Measurements from ENCODE around the gene WEE2. TPM values are rescaled to one million over a fixed set of nuclear protein-coding genes. Genes with fewer than 3 reads are reported as not detected.
A peak's percentile ranks its signal among the peaks of the same experiment; 100 is the strongest.

The WEE2 gene
- total RNA-seq, 3 donors from 2014 or later: not detected

GRCh38 chr7:141674171-141674671, 33.9 kb upstream of the WEE2 start:
- no peaks in the 10 kb centered on the region for H3K27me3 ChIP-seq
- H3K4me1 ChIP-seq: no peaks in the 10 kb centered on the region
- TF ChIP-seq POLR2A (IDR thresholded peaks at IDR 0.05) (no peak), POLR2AphosphoS5 (IDR thresholded peaks at IDR 0.05) (no peak), CTCF (IDR thresholded peaks at IDR 0.05) (no peak)
- no peak overlapping the region for H3K4me3 ChIP-seq
- no peak for DNase-seq (ENCODE audit: low spot score in 2 of 2)
- peak overlapping the region; percentile 80 to 87 for H3K27ac ChIP-seq
- intact Hi-C loops (cut with DNase I; ENCODE audit: low total_unique reads): no loop called here
- no peaks in the 10 kb centered on the region for H3K9me3 ChIP-seq
- no peaks in the 10 kb centered on the region for H3K36me3 ChIP-seq

- no peak for DNase-seq (ENCODE audit: low spot score in 2 of 2)
- Histone ChIP-seq H3K9me3 (no peaks in the 10 kb centered on the region), H3K27ac (peak overlapping the region; percentile 80 to 87), H3K4me1 (no peaks in the 10 kb centered on the region), H3K4me3 (no peak overlapping the region), H3K36me3 (no peaks in the 10 kb centered on the region), H3K27me3 (no peaks in the 10 kb centered on the region)
- TF ChIP-seq POLR2A (IDR thresholded peaks at IDR 0.05) (no peak), CTCF (IDR thresholded peaks at IDR 0.05) (peak in 1 of 3 donors; percentile 9)
- intact Hi-C loops (cut with DNase I; ENCODE audit: low total_unique reads): no loop called here
Observed at GRCh38 chr7:141674702-141675101, 33.5 kb upstream of the WEE2 start.

- no peaks in the 10 kb centered on the region for H3K36me3 ChIP-seq
- H3K27ac ChIP-seq: peak overlapping the region; percentile 4 to 80
- H3K27me3 ChIP-seq: no peaks in the 10 kb centered on the region
- H3K4me1 ChIP-seq: no peaks in the 10 kb centered on the region
- DNase-seq (ENCODE audit: low spot score in 2 of 2): no peak
- intact Hi-C loops (cut with DNase I; ENCODE audit: low total_unique reads): no loop called here
- no peaks in the 10 kb centered on the region for H3K9me3 ChIP-seq
- TF ChIP-seq POLR2AphosphoS5 (IDR thresholded peaks at IDR 0.05) (no peak), CTCF (IDR thresholded peaks at IDR 0.05) (no peak), POLR2A (IDR thresholded peaks at IDR 0.05) (no peak)
- H3K4me3 ChIP-seq: no peak overlapping the region
Observed at GRCh38 chr7:141675436-141676215, 32.5 kb upstream of the WEE2 start.

- no peak for DNase-seq (ENCODE audit: low spot score in 2 of 2)
- H3K27ac ChIP-seq: peak overlapping the region; percentile 53 to 56
- intact Hi-C loops (cut with DNase I; ENCODE audit: low total_unique reads): no loop called here
Observed at GRCh38 chr7:141676618-141677017, 31.5 kb upstream of the WEE2 start.

More at GRCh38 chr7:141676618-141677017, 31.5 kb upstream of the WEE2 start:
- no peak for TF ChIP-seq POLR2AphosphoS5 (IDR thresholded peaks at IDR 0.05)
- no peak for TF ChIP-seq CTCF (IDR thresholded peaks at IDR 0.05)
- TF ChIP-seq POLR2A (IDR thresholded peaks at IDR 0.05): no peak
- Histone ChIP-seq H3K4me1 (no peaks in the 10 kb centered on the region), H3K9me3 (no peaks in the 10 kb centered on the region), H3K4me3 (no peak overlapping the region), H3K27me3 (no peaks in the 10 kb centered on the region), H3K36me3 (no peaks in the 10 kb centered on the region)

All from breast epithelium (tissue), 4 donors.